ENCODE measurements around the gene OSBPL2.

OSBPL2 gene

DNA sequence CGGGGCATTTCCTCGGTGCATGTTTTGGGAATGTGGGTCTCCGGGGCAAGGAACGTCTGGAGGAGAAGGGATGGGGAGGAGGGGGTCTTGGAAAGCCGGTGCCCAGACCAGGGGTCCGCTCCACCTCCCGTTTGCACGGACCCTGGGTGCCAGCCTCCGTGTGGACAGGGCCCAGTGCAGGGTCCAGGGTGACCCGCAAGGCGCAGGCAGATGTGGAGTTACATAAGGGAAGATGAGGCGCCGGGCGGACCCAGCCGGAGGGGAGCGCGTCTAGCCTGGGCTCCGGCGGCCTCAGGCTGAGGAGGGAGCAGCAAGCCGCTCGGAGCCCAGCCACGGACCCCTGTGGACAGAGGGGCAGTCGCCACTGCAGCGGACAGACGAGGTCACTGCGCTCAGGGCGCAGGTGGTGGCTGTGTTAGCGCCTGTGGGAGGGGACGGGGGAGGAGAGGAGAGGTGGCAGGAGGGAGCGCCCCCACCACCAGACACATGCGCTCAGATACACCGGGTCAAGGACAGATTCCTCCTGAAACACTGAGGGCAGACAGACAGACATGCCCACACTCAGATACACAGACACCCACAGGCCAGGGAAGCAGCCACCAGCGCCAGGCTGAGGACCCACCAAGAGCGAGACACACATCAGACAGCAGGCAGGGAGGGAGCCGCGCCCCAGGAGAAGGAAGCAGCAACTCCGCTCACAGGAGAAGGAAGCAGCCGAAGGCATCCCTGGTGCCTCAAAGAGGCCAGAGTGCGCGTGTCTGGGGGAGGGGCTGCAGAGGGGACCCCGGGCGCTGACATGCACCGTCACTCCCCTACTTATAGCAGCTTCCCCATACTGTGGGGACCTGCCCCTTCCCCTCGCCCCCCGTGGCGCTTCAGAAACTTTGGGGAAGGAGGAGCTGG, 17.4 kb upstream of the OSBPL2 start:
- DNase-seq (ENCODE audit: low read depth in 2 of 3, low spot score in 2 of 3): no peak

DNA sequence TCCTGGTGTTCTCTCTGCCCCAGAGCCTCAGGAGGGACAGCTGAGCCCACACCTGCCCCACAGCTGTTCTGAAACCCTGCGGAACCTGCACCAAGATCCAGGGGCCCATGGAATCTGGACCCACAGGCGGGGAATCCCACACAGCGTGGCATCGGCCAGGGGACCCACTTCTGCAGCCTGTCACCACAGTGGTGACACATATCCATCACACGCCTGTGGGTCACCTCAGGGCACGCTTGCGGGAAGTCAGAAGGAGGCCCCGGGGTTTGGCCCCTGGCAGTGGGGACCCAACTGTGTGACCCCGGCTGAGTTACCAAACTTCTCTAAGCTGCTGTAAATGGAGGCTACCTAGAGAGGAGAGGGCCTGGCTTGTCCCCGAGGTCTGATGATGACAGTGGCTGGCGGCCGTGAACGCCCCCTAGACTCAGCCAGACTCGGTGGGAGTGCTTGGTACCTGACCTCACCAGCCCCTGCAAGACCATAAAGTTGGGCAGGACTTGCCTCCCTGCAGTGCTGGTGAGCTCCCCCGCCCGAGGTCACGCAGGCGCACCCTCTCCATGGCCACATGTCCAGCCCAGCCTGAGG, 16.0 kb upstream of the OSBPL2 start:
- no peak for DNase-seq (ENCODE audit: low read depth in 2 of 3, low spot score in 2 of 3)

GRCh38 chr20:62222972-62223371, 15.3 kb upstream of the OSBPL2 start:
- DNase-seq (ENCODE audit: low read depth in 2 of 3, low spot score in 2 of 3): no peak

- no peak for DNase-seq (ENCODE audit: low read depth in 2 of 3, low spot score in 2 of 3)
Measured at GRCh38 chr20:62223571-62223970, 14.8 kb upstream of the OSBPL2 start.

DNA sequence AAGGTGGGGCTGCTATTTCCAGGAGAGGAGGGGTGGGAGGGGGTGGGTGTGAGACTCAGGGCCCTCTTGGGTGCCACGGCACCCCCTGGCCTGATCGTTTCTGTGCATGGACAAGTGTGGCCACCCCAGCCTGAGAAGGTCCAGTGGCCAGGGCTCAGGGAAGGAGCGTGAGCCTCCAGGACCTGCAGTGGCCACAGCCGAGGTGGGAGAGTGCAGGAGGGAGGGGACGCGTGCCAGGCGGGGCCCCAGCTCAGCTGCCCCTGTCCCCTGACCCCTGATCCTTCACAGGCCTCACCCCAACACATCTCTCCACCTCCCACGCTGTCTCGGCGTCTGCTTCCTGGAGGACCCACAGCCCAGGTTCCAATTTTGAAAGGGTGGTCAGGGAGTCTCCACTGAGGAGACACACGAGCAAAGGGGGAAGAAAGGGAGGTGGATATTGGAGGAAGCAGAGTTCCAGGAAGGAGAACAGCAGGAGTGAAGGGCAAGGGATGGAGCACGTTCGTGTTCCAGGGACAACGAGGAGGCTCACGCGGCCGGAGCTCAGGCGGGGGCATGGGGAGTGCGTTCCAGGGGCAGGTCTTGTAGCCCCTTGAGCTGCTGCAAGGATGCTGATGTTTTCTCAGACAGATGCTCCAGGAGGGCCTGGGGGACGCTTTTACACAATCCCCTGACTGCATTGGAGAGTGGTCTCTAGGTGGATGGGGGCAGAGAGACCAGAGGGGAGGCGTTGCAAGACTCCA, 14.0 kb upstream of the OSBPL2 start:
- DNase-seq (ENCODE audit: low read depth in 2 of 3, low spot score in 2 of 3): no peak

- DNase-seq (ENCODE audit: low read depth in 2 of 3, low spot score in 2 of 3): no peak
Measured at GRCh38 chr20:62225026-62225425, 13.3 kb upstream of the OSBPL2 start.

DNA sequence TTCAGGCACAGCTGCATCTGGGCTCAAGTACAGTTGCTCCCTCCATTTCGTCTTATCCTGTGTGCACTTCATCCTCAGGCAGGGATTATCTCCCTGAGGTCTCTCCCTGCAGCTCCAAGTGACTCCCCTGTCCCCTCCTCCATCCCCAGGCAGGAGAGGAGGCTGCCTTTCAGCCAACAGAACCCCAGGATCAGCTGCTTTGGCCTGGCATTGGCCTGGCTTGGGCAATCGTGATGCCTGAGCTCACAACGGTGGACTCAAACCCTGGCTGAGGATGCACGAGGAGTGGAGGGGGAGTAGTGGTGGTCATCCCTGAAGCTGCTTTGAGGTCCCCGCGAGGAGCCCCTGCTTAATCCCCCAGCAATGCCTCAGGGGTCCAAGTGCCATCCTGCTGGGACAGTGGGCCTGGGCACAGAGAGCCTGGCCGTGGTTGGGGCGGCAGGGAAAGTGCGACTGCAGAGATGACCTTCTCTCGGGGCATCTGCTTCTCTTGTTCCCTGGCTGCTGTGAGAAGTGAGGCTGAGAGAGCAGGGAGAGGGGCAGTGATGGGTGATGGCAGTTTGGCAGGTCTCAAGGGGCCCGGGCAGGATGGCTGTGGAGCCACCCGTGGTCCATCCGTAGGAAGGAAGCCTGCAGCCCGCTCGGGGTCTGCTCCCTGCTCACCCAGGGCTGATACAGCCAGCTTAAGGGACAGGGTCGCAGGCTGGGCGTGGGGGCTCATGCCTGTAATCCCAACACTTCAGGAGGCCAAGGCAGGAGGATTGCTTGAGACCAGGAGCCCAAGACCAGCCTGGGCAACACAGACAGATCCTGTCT, 12.3 kb upstream of the OSBPL2 start:
- DNase-seq (ENCODE audit: low read depth in 2 of 3, low spot score in 2 of 3): no peak

GRCh38 chr20:62226707-62227590, 11.4 kb upstream of the OSBPL2 start:
- no peak for DNase-seq (ENCODE audit: low read depth in 2 of 3, low spot score in 2 of 3)

GRCh38 chr20:62227591-62227976, 10.7 kb upstream of the OSBPL2 start:
- no peak for DNase-seq (ENCODE audit: low read depth in 2 of 3, low spot score in 2 of 3)

DNA sequence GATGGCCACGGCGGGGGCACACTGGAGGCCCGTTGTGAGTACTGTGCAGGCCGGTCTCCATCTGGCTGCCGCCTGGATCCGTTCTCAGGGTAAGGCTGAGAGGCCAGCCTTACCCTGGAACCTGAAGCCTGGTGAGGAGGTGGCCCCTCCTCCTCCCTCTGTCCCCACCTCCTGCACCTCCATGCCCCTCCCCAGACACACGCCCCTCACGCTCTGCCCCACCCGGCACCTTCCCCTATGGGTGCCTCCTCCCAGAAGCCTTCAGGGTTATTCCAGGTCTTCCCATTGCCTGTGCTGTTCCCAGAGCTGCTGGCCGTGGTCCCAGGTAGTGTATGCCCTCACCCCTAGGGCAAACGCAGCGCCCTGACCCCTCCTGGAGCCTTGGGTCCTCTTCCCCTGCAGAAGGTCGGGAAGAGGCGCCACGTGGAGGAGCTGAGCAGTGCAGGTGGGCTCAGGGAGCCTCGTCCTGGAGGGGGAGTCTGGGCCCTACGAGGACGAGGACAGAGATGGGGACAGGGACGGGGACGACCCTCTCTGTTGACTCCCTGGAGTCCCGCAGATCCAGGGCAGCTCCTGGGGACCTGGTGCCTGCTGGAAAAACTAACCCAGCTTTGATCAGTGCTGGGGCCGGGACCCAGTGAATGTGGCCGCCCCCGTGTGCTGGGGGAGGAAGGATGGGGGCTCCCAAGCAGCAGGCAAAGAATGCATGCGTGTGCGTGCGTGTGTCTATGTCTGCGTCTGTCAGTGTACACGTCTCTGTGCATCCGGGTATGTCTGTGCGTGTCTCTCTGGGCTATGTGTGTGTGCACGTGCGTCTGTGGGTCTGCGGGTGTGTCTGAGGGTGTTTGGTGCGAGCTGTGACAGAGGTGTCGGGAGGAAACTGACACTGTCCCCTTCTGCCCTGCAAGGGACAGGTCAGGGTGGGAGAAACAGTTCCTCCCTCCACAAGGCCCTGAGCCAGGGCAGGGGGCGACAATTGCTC, 10.1 kb upstream of the OSBPL2 start:
- no peak for DNase-seq (ENCODE audit: low read depth in 2 of 3, low spot score in 2 of 3)

GRCh38 chr20:62228982-62229545, 9.3 kb upstream of the OSBPL2 start:
- DNase-seq (ENCODE audit: low read depth in 2 of 3, low spot score in 2 of 3): no peak

DNA sequence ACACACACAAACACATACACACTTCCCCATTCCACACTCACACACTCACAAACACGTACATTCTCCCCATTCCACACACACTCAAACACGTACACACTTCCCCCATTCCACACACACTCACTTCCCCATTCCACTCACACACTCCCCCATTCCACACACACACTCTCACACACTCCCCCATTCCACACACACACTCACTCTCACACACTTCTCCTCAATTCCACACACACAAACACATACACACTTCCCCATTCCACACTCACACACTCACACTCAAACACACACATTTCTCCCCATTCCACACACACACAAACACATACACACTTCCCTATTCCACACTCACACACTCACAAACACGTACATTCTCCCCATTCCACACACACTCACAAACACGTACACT, 8.7 kb upstream of the OSBPL2 start:
- DNase-seq (ENCODE audit: low read depth in 2 of 3, low spot score in 2 of 3): no peak

GRCh38 chr20:62230276-62230675, 8.0 kb upstream of the OSBPL2 start:
- DNase-seq (ENCODE audit: low read depth in 2 of 3, low spot score in 2 of 3): no peak

DNA sequence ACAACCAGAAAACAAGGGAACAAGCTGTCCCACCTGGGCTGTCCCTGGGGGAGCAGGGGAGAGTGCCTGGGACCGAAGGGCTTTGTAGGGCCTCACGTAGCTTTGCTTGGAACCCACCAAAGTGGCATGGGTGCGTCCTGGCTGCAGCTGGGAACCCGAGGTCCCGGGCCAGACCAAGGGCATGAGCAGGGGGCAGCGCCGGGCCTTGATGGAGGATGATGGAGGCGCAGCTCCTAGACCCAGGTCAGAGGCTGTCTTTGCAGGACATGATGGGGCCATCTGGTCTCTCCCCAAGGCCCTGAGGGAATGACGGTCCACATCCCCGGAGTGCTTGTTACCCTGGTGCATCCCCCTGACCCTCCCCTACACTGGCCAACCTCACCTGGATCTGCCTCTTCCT, 7.6 kb upstream of the OSBPL2 start:
- no peak for DNase-seq (ENCODE audit: low read depth in 2 of 3, low spot score in 2 of 3)

DNA sequence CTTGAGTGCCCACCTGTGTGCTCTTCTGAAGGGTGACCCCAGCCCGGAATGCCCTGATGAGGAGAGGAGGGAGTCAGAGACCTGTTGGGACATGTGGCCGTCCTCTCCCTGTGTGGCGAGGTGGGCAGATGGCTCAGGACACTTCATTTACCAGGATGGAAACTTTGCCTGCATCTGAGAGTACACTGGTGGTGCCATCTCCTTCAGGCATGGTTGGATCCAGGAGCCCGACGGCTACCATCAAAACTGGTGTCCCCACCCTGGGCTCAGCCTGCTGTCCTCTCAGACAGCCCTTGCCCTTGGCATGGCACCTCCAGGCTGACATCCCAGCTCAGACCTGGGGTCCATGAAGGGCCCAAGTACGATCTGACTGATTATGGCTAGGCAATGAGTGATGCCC, 7.0 kb upstream of the OSBPL2 start:
- no peak for DNase-seq (ENCODE audit: low read depth in 2 of 3, low spot score in 2 of 3)

DNA sequence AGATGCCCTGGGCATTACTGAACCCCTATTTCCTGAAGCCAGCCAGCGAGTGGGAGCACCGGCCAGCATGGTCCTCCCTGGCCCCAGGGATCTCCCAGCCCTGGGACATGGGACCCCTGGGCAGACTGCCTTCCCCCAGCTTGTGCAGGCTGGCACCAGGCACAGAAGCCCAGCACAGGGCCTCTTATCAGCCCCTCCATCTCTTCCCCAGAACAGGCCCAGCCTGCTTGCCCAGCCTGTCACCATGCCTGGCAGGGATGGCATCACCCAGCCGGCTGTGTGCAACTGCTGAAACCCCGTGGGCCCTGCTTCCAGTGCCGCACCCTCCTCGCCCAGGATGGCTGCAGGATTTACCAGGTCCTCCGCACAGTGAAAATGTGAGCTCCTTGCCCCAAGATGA, 6.1 kb upstream of the OSBPL2 start:
- no peak for DNase-seq (ENCODE audit: low read depth in 2 of 3, low spot score in 2 of 3)

DNA sequence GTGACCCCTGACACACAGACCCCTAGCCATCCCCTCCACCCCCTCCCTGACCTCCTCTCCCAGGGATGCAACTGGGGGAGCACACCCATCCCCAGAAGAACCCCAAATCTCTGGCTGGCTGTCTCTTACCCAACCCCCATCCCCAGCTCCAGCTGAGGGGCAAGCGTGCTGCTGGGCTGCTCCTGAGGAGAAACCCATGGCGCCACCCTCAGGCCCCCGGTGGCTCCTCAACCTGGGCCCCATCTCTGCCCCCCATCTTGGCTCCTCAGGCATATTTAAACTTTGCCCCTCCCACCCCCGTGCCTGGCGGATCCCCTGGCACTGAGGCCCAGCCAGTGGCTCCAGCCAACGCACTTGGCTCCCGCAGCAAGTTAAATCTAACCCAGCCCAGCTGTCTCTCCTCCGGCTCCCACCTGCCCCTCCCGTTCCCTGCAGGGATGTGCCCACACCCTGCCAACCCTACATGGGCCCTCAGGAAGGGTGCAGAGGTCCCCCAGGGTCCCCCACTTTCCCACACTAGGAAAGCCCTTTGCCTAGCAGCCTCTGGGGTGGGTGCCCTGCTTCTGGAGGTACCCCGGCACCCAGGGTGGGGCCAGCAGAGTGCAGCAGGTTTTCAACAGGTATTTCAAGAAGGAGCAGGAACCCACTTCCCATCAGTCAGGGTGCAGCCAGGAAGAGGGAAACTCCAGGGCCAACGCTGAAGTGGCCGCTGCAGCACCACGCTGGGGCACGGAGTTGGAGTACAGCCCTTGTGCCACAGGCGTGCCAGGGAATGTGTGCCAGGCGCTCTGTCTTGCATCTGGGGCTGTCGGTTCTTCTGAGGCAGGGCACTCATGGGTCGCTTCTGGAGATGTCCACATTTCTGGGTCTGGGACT, 5.3 kb upstream of the OSBPL2 start:
- no peak for DNase-seq (ENCODE audit: low read depth in 2 of 3, low spot score in 2 of 3)

- no peak for DNase-seq (ENCODE audit: low read depth in 2 of 3, low spot score in 2 of 3)
Measured at GRCh38 chr20:62233684-62234083, 4.6 kb upstream of the OSBPL2 start.

All from activated CD8-positive, alpha-beta memory T cell treated with anti-CD3 and anti-CD28 coated beads for 48 hours (primary cell).